Measurements from ENCODE around the gene FLNB.

DNA sequence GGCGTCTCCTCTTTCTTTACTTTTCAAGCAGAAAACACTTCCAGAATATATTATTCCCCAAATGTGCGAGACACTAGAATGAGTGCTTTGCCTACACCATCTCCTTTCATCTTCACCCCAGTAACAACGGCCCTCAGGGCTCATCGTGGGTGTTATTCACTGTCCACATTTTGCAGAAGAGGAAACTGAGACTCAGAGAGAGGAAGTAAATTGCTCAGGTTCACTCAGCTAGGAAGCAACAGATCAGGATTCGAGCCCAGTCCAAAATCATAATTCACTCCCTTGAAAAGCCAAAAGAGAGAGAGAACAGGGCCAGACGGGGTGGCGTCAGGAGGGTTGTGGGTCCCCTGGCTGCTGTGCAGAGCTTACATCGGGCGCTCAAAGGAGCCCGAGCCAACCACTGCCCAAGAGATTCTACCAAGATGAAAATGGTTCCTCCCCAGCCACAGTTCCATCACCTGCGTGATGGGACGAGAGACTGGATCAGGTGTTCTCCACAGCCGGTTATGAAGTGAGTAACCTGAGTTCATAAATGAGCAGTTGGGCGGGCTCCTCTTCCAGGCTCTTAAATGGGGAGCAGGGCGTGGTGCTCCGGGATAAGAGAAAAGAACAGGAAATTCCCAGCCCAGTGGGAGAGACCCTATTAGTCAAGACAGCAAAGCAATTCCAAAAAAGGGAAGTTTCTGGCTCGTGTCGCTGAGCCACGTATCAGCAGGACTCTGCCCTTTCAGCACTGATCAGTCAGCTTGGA, 48.6 kb upstream of the FLNB start:
- TF ChIP-seq, protein P1, sequence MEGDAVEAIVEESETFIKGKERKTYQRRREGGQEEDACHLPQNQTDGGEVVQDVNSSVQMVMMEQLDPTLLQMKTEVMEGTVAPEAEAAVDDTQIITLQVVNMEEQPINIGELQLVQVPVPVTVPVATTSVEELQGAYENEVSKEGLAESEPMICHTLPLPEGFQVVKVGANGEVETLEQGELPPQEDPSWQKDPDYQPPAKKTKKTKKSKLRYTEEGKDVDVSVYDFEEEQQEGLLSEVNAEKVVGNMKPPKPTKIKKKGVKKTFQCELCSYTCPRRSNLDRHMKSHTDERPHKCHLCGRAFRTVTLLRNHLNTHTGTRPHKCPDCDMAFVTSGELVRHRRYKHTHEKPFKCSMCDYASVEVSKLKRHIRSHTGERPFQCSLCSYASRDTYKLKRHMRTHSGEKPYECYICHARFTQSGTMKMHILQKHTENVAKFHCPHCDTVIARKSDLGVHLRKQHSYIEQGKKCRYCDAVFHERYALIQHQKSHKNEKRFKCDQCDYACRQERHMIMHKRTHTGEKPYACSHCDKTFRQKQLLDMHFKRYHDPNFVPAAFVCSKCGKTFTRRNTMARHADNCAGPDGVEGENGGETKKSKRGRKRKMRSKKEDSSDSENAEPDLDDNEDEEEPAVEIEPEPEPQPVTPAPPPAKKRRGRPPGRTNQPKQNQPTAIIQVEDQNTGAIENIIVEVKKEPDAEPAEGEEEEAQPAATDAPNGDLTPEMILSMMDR (conservative IDR thresholded peaks at IDR 0.05) = no peak
- TF ChIP-seq ZFX (IDR thresholded peaks at IDR 0.05) = no peak
